NCI-H1092 treated with DMSO at 0.1 percent for 48 hours (cell line): ENCODE data around the gene ATP11A.
"Not testable (repeated sequence)": the region's sequence is repeated elsewhere in the genome, so short reads cannot be mapped to it uniquely, and the experiment has no call there.

Source experiments
- DNase-seq: peaks from one replicate; lab custom pipeline; 2025; lab: John Stamatoyannopoulos, UW

Gene ATP11A

GRCh38 chr13:112670864-112671263 lies 19.0 kb upstream of the ATP11A start:
- DNase-seq, result no peak

- DNase-seq, result no peak
Observed at GRCh38 chr13:112671359-112671758, 18.5 kb upstream of the ATP11A start.

GRCh38 chr13:112672651-112673284 lies 17.1 kb upstream of the ATP11A start:
- no peak for DNase-seq

- DNase-seq, result no peak
Observed at GRCh38 chr13:112674412-112675365, 15.1 kb upstream of the ATP11A start.

- DNase-seq, result no peak
Observed at GRCh38 chr13:112675366-112675756, 14.5 kb upstream of the ATP11A start.

GRCh38 chr13:112677421-112677962 lies 12.3 kb upstream of the ATP11A start:
- DNase-seq, result not testable (repeated sequence)

- DNase-seq, result no peak
Observed at GRCh38 chr13:112679381-112679780, 10.5 kb upstream of the ATP11A start.

- no peak for DNase-seq
Observed at GRCh38 chr13:112679932-112680677, 9.7 kb upstream of the ATP11A start.

GRCh38 chr13:112680741-112681360 lies 9.0 kb upstream of the ATP11A start:
- DNase-seq, result no peak

GRCh38 chr13:112683581-112683980 lies 6.3 kb upstream of the ATP11A start:
- no peak for DNase-seq

- no peak for DNase-seq
Observed at GRCh38 chr13:112684071-112684845, 5.6 kb upstream of the ATP11A start.

GRCh38 chr13:112685189-112685805 lies 4.5 kb upstream of the ATP11A start:
- DNase-seq, result not testable (repeated sequence)

- no peak for DNase-seq
Observed at GRCh38 chr13:112685896-112686295, 3.9 kb upstream of the ATP11A start.

- no peak for DNase-seq
Observed at GRCh38 chr13:112686364-112686763, 3.5 kb upstream of the ATP11A start.

- no peak for DNase-seq
Observed at GRCh38 chr13:112686987-112687386, 2.9 kb upstream of the ATP11A start.

GRCh38 chr13:112687836-112688559 lies 1.8 kb upstream of the ATP11A start:
- DNase-seq, result no peak

GRCh38 chr13:112688560-112689302 lies 1.1 kb upstream of the ATP11A start:
- no peak for DNase-seq

GRCh38 chr13:112690283-112690929 lies 568 bp downstream of the ATP11A start:
- no peak for DNase-seq

GRCh38 chr13:112692104-112692503 lies 2.3 kb downstream of the ATP11A start:
- no peak for DNase-seq
